GM19035 (cell line): ENCODE measurements around the gene KIAA0513.
"Not testable (repeated sequence)": the region's sequence is repeated elsewhere in the genome, so short reads cannot be mapped to it uniquely, and the experiment has no call there.

Source experiments
- ATAC-seq: cut with Tn5 transposase; IDR thresholded peaks from one replicate; pipeline ENCODE4 v1.9.1; 2021; ENCODE audit not compliant: unreplicated experiment

KIAA0513 gene

GRCh38 chr16:85104821-85105391 lies 77.3 kb downstream of the KIAA0513 start:
- no peak for ATAC-seq

GRCh38 chr16:85105475-85105874 lies 77.9 kb downstream of the KIAA0513 start:
- ATAC-seq, result no peak

- ATAC-seq, result no peak
Observed at GRCh38 chr16:85107083-85107482, 79.5 kb downstream of the KIAA0513 start.

- no peak for ATAC-seq
Observed at GRCh38 chr16:85107532-85107931, 79.9 kb downstream of the KIAA0513 start.

GRCh38 chr16:85110105-85110504 lies 82.5 kb downstream of the KIAA0513 start:
- no peak for ATAC-seq

- no peak for ATAC-seq
Observed at GRCh38 chr16:85111184-85111583, 83.6 kb downstream of the KIAA0513 start.

- no peak for ATAC-seq
Observed at GRCh38 chr16:85112364-85112763, 84.8 kb downstream of the KIAA0513 start, which contains the start of gene CIBAR2. TSS of gene CIBAR2 (minus strand) at chr16:85112472. CDS start at chr16:85112352, 120 bp downstream.

- no peak for ATAC-seq
Observed at GRCh38 chr16:85113168-85113733, 85.7 kb downstream of the KIAA0513 start.

GRCh38 chr16:85113913-85114312 lies 86.3 kb downstream of the KIAA0513 start:
- ATAC-seq, result no peak

GRCh38 chr16:85114909-85115567 lies 87.4 kb downstream of the KIAA0513 start:
- no peak for ATAC-seq

GRCh38 chr16:85117418-85117817 lies 89.8 kb downstream of the KIAA0513 start:
- no peak for ATAC-seq

GRCh38 chr16:85120006-85120340 lies 92.4 kb downstream of the KIAA0513 start:
- ATAC-seq, result no peak

- ATAC-seq, result not testable (repeated sequence)
Observed at GRCh38 chr16:85123441-85123840, 95.8 kb downstream of the KIAA0513 start.

- ATAC-seq, result no peak
Observed at GRCh38 chr16:85123891-85124635, 96.5 kb downstream of the KIAA0513 start.

- ATAC-seq, result no peak
Observed at GRCh38 chr16:85124636-85125346, 97.2 kb downstream of the KIAA0513 start.

GRCh38 chr16:85125570-85126393 lies 98.2 kb downstream of the KIAA0513 start:
- no peak for ATAC-seq

GRCh38 chr16:85126394-85126704 lies 98.8 kb downstream of the KIAA0513 start:
- ATAC-seq, result no peak

- ATAC-seq, result no peak
Observed at GRCh38 chr16:85126705-85127378, 99.2 kb downstream of the KIAA0513 start.

- no peak for ATAC-seq
Observed at GRCh38 chr16:85127379-85127723, 99.8 kb downstream of the KIAA0513 start.
